ENCODE data around the gene MLPH.

DNA sequence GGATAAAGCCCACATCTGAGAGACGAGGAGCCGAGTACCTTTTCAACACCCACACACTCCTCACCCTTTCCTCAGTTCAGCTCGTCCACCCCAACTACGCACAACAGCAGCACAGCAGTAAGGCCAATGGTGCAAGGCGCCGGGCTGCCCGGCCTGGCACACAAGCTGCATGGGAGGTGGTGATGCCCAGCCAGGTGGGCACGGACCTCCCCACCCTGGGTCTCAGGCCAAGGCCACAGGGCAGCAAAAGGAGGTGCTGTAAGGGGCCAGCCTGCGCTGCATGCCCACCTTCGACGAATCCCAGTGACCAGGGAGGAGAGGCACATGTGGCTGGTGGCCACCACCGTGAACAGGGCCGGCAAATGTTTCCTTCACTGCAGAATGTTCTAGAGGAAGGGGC, 36.5 kb upstream of the MLPH start:
- TF ChIP-seq, protein P1, sequence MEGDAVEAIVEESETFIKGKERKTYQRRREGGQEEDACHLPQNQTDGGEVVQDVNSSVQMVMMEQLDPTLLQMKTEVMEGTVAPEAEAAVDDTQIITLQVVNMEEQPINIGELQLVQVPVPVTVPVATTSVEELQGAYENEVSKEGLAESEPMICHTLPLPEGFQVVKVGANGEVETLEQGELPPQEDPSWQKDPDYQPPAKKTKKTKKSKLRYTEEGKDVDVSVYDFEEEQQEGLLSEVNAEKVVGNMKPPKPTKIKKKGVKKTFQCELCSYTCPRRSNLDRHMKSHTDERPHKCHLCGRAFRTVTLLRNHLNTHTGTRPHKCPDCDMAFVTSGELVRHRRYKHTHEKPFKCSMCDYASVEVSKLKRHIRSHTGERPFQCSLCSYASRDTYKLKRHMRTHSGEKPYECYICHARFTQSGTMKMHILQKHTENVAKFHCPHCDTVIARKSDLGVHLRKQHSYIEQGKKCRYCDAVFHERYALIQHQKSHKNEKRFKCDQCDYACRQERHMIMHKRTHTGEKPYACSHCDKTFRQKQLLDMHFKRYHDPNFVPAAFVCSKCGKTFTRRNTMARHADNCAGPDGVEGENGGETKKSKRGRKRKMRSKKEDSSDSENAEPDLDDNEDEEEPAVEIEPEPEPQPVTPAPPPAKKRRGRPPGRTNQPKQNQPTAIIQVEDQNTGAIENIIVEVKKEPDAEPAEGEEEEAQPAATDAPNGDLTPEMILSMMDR (IDR thresholded peaks at IDR 0.05; ENCODE audit: borderline replicate concordance, extremely low read depth, low read length, poor library complexity, severe bottlenecking): no peak
- TF ChIP-seq EZH2 (IDR thresholded peaks at IDR 0.05; ENCODE audit: borderline replicate concordance, low read depth, low read length, severe bottlenecking): no peak

Measured in DND-41 (cell line).